IPS-20b (cell line): ENCODE results near the gene MELK.

Experiments used
- H3K27ac ChIP-seq: one replicate; pipeline ENCODE4 v1.5.1; 2013; ENCODE audit warnings: low read length
- H3K27me3 ChIP-seq: 2 replicates; pipeline ENCODE4 v1.6.1; 2013; ENCODE audit warnings: mild to moderate bottlenecking, low read length, inconsistent platforms; ENCODE audit not compliant: insufficient read depth
- H3K36me3 ChIP-seq: 2 replicates; pipeline ENCODE4 v1.6.1; 2013; ENCODE audit warnings: low read depth, mild to moderate bottlenecking, inconsistent platforms, low read length, moderate library complexity; ENCODE audit not compliant: insufficient read depth
- H3K4me1 ChIP-seq: 2 replicates; pipeline ENCODE4 v1.6.1; 2013; ENCODE audit warnings: mild to moderate bottlenecking, control low read depth, inconsistent platforms, low read length, moderate library complexity; ENCODE audit not compliant: insufficient read depth
- H3K4me3 ChIP-seq: 2 replicates; pipeline ENCODE4 v1.5.1; 2013; ENCODE audit warnings: mild to moderate bottlenecking, low read length, inconsistent platforms
- H3K9ac ChIP-seq: 2 replicates; pipeline ENCODE4 v1.6.1; 2013; ENCODE audit warnings: low read depth, mild to moderate bottlenecking, inconsistent platforms, low read length, moderate library complexity
- H3K9me3 ChIP-seq: 2 replicates; pipeline ENCODE4 v1.6.1; 2013; ENCODE audit warnings: mild to moderate bottlenecking, low read depth, low read length, inconsistent platforms; ENCODE audit not compliant: insufficient read depth

Gene MELK

GRCh38 chr9:36679710-36680109 lies 107.0 kb downstream of the MELK start:
- Histone ChIP-seq H3K4me3 (no peak overlapping the region), H3K27ac (no peak overlapping the region), H3K4me1 (no peaks in the 10 kb centered on the region), H3K9me3 (peaks cover 17% of the 10 kb centered on the region), H3K27me3 (no peaks in the 10 kb centered on the region), H3K36me3 (peaks cover 34% of the 10 kb centered on the region), H3K9ac (no peak overlapping the region)

GRCh38 chr9:36686471-36686870 lies 113.8 kb downstream of the MELK start:
- Histone ChIP-seq H3K9me3 (peaks cover 6% of the 10 kb centered on the region), H3K4me1 (no peaks in the 10 kb centered on the region), H3K36me3 (no peaks in the 10 kb centered on the region), H3K9ac (no peak overlapping the region), H3K27me3 (no peaks in the 10 kb centered on the region), H3K4me3 (no peak overlapping the region), H3K27ac (no peak overlapping the region)

GRCh38 chr9:36690412-36691168 lies 117.9 kb downstream of the MELK start:
- no peaks in the 10 kb centered on the region for H3K27me3 ChIP-seq
- no peak overlapping the region for H3K9ac ChIP-seq
- H3K4me1 ChIP-seq = no peaks in the 10 kb centered on the region
- no peak overlapping the region for H3K4me3 ChIP-seq
- no peaks in the 10 kb centered on the region for H3K36me3 ChIP-seq
- no peak overlapping the region for H3K27ac ChIP-seq
- no peaks in the 10 kb centered on the region for H3K9me3 ChIP-seq

GRCh38 chr9:36691671-36692070 lies 119.0 kb downstream of the MELK start:
- Histone ChIP-seq H3K27me3 (no peaks in the 10 kb centered on the region), H3K4me1 (no peaks in the 10 kb centered on the region), H3K4me3 (no peak overlapping the region), H3K27ac (no peak overlapping the region), H3K9ac (no peak overlapping the region), H3K9me3 (no peaks in the 10 kb centered on the region; the same call in 1 of the 2 replicates), H3K36me3 (no peaks in the 10 kb centered on the region)

- Histone ChIP-seq H3K9ac (no peak overlapping the region), H3K4me3 (no peak overlapping the region), H3K27ac (no peak overlapping the region), H3K36me3 (no peaks in the 10 kb centered on the region), H3K9me3 (peaks cover 16% of the 10 kb centered on the region), H3K27me3 (no peaks in the 10 kb centered on the region), H3K4me1 (no peaks in the 10 kb centered on the region)
These were observed 126.3 kb downstream of the MELK start for GRCh38 chr9:36698984-36699383.

GRCh38 chr9:36704148-36704547 lies 131.5 kb downstream of the MELK start:
- H3K36me3 ChIP-seq = no peaks in the 10 kb centered on the region
- H3K9ac ChIP-seq = no peak overlapping the region
- no peaks in the 10 kb centered on the region for H3K27me3 ChIP-seq
- H3K9me3 ChIP-seq = peaks cover 7% of the 10 kb centered on the region
- H3K27ac ChIP-seq = no peak overlapping the region
- no peak overlapping the region for H3K4me3 ChIP-seq
- no peaks in the 10 kb centered on the region for H3K4me1 ChIP-seq

GRCh38 chr9:36713515-36714490 lies 141.1 kb downstream of the MELK start:
- no peak overlapping the region for H3K27ac ChIP-seq
- H3K4me1 ChIP-seq = no peaks in the 10 kb centered on the region
- no peaks in the 10 kb centered on the region for H3K9me3 ChIP-seq
- no peak overlapping the region for H3K9ac ChIP-seq
- no peak overlapping the region for H3K4me3 ChIP-seq
- no peaks in the 10 kb centered on the region for H3K27me3 ChIP-seq
- no peaks in the 10 kb centered on the region for H3K36me3 ChIP-seq

- Histone ChIP-seq H3K9me3 (no peaks in the 10 kb centered on the region), H3K4me3 (no peak overlapping the region), H3K9ac (no peak overlapping the region), H3K36me3 (no peaks in the 10 kb centered on the region), H3K27me3 (no peaks in the 10 kb centered on the region), H3K4me1 (no peaks in the 10 kb centered on the region), H3K27ac (no peak overlapping the region)
These were observed 143.8 kb downstream of the MELK start for GRCh38 chr9:36716496-36716895.

GRCh38 chr9:36717276-36717675 lies 144.6 kb downstream of the MELK start:
- Histone ChIP-seq H3K4me1 (no peaks in the 10 kb centered on the region), H3K9me3 (no peaks in the 10 kb centered on the region), H3K9ac (no peak overlapping the region), H3K27me3 (no peaks in the 10 kb centered on the region), H3K4me3 (no peak overlapping the region), H3K36me3 (no peaks in the 10 kb centered on the region), H3K27ac (no peak overlapping the region)

GRCh38 chr9:36718612-36719011 lies 145.9 kb downstream of the MELK start:
- no peak overlapping the region for H3K4me3 ChIP-seq
- no peaks in the 10 kb centered on the region for H3K9me3 ChIP-seq
- no peak overlapping the region for H3K9ac ChIP-seq
- H3K27me3 ChIP-seq = no peaks in the 10 kb centered on the region
- no peak overlapping the region for H3K27ac ChIP-seq
- no peaks in the 10 kb centered on the region for H3K36me3 ChIP-seq
- no peaks in the 10 kb centered on the region for H3K4me1 ChIP-seq

GRCh38 chr9:36720043-36720442 lies 147.3 kb downstream of the MELK start:
- H3K4me1 ChIP-seq = no peaks in the 10 kb centered on the region
- H3K4me3 ChIP-seq = no peak overlapping the region
- H3K36me3 ChIP-seq = no peaks in the 10 kb centered on the region
- H3K9me3 ChIP-seq = no peaks in the 10 kb centered on the region
- H3K9ac ChIP-seq = no peak overlapping the region
- no peak overlapping the region for H3K27ac ChIP-seq
- no peaks in the 10 kb centered on the region for H3K27me3 ChIP-seq
